Central memory CD8-positive, alpha-beta T cell (primary cell): ENCODE data around the gene KIRREL3.

Source experiments
- ATAC-seq: fragments of 150-1000 bp; cut with Tn5 transposase; replicated peaks from 2 replicates; pipeline ENCODE4 v1.10.0; 2022; ENCODE audit warnings: mild to moderate bottlenecking, moderate FRiP score, moderate number of reproducible peaks; ENCODE audit not compliant: poor library complexity, severe bottlenecking; ENCODE audit errors: extremely low read depth
- DNase-seq, 2 donors: peaks; one replicate each; pipeline ENCODE4 v3.0.0; 2021; ENCODE audit warnings: low spot score in 2 of 2
- H3K27ac Mint-ChIP-seq: one replicate; pipeline ENCODE4 v1.8.0; 2022; ENCODE audit warnings: low read depth, mild to moderate bottlenecking, moderate library complexity, mixed read lengths
- H3K27me3 Mint-ChIP-seq: one replicate; pipeline ENCODE4 v1.8.0; 2022; ENCODE audit warnings: mixed read lengths
- H3K36me3 Mint-ChIP-seq: one replicate; pipeline ENCODE4 v1.8.0; 2022; ENCODE audit warnings: mild to moderate bottlenecking, moderate library complexity, mixed read lengths; ENCODE audit not compliant: insufficient read depth
- H3K4me1 Mint-ChIP-seq: one replicate; pipeline ENCODE4 v1.8.0; 2022; ENCODE audit warnings: mixed read lengths
- H3K4me3 Mint-ChIP-seq: one replicate; pipeline ENCODE4 v1.8.0; 2022; ENCODE audit warnings: mild to moderate bottlenecking, moderate library complexity, mixed read lengths
- H3K9me3 Mint-ChIP-seq: one replicate; pipeline ENCODE4 v1.8.0; 2022; ENCODE audit warnings: mixed read lengths

The KIRREL3 gene

DNA sequence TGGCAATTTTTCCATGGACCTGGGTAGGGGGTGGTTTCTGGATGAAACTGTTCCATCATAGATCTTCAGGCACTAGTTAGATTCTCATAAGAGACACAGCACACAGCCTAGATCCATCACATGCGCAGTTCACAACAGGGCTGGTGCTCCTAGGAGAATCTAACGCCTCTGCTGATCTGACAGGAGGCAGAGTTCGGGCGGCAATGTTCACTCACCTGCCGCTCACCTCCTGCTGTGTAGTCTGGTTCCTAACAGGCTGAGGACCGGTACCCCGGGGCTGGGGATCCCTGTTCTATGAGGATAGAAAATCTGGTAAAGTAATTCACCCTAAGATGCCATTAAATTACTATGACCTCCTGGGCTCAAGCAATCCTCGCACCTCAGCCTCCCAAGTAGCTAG lies 318.0 kb downstream of the KIRREL3 start:
- Mint-ChIP-seq H3K4me3 (no peak overlapping the region), H3K9me3 (no peaks in the 10 kb centered on the region), H3K27me3 (peaks cover 6% of the 10 kb centered on the region), H3K27ac (no peak overlapping the region), H3K4me1 (no peaks in the 10 kb centered on the region), H3K36me3 (no peaks in the 10 kb centered on the region)
- ATAC-seq, result no peak
- DNase-seq, result no peak

GRCh38 chr11:126680700-126681099 lies 319.9 kb downstream of the KIRREL3 start:
- no peak for DNase-seq
- peaks cover 6% of the 10 kb centered on the region for H3K27me3 Mint-ChIP-seq
- no peak for ATAC-seq
- H3K4me3 Mint-ChIP-seq, result no peak overlapping the region
- no peaks in the 10 kb centered on the region for H3K36me3 Mint-ChIP-seq
- H3K9me3 Mint-ChIP-seq, result no peaks in the 10 kb centered on the region
- H3K4me1 Mint-ChIP-seq, result no peaks in the 10 kb centered on the region
- H3K27ac Mint-ChIP-seq, result no peak overlapping the region

GRCh38 chr11:126680131-126680530 lies 320.4 kb downstream of the KIRREL3 start:
- Mint-ChIP-seq H3K27ac (no peak overlapping the region), H3K4me1 (no peaks in the 10 kb centered on the region), H3K4me3 (no peak overlapping the region), H3K27me3 (peaks cover 12% of the 10 kb centered on the region), H3K36me3 (no peaks in the 10 kb centered on the region), H3K9me3 (no peaks in the 10 kb centered on the region)
- DNase-seq (no peak), ATAC-seq (no peak)

GRCh38 chr11:126679033-126679432 lies 321.5 kb downstream of the KIRREL3 start:
- H3K27me3 Mint-ChIP-seq, result peaks cover 13% of the 10 kb centered on the region
- H3K9me3 Mint-ChIP-seq, result no peaks in the 10 kb centered on the region
- no peaks in the 10 kb centered on the region for H3K4me1 Mint-ChIP-seq
- no peaks in the 10 kb centered on the region for H3K36me3 Mint-ChIP-seq
- ATAC-seq (no peak), DNase-seq (no peak)
- no peak overlapping the region for H3K4me3 Mint-ChIP-seq
- no peak overlapping the region for H3K27ac Mint-ChIP-seq

DNA sequence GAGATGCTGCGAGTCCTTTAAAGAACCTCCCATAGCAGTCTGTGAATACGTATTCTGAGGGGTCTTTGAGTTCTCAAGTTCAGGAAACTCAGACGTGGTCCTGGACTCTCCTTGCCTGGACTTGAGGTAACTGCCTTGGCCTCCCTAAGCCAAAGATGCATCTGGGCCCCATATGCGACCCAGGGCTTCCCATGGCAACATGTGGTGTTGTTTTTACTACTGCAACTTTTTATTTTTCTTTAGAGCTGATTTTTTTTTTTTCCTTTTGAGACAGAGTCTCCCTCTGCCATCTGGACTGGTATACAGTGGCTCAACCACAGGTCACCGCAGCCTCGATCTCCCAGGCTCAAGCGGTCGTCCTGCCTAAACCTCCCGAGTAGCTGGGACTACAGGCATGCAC lies 324.0 kb downstream of the KIRREL3 start:
- no peak for ATAC-seq
- Mint-ChIP-seq H3K27me3 (peaks cover 13% of the 10 kb centered on the region), H3K27ac (no peak overlapping the region), H3K4me3 (no peak overlapping the region), H3K9me3 (no peaks in the 10 kb centered on the region), H3K36me3 (no peaks in the 10 kb centered on the region), H3K4me1 (no peaks in the 10 kb centered on the region)
- DNase-seq, result no peak

- ATAC-seq (no peak), DNase-seq (no peak)
- no peak overlapping the region for H3K27ac Mint-ChIP-seq
Measured at GRCh38 chr11:126673319-126673718, 327.3 kb downstream of the KIRREL3 start.

DNA sequence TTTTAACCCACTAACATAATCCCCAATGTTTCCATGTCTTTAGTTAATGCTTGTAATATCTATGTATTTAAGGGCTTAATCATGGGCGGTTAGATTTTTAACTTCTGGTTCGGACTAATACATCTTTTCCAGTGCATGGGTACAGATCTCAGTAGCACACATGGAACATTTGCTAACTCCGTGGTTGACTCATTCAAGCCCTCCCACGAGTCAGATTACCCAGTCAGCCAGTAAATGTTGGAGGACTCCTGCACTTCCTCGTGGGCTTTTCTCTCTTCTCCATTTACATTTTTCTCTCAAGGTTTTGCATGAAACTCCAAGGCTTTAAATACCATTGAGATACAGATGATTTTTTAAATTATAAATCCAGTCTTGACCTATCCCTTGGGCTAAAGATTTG lies 331.2 kb downstream of the KIRREL3 start:
- H3K27ac Mint-ChIP-seq, result no peak overlapping the region
- H3K9me3 Mint-ChIP-seq, result peaks cover 7% of the 10 kb centered on the region
- no peaks in the 10 kb centered on the region for H3K4me1 Mint-ChIP-seq
- no peak overlapping the region for H3K4me3 Mint-ChIP-seq
- H3K36me3 Mint-ChIP-seq, result no peaks in the 10 kb centered on the region
- peaks cover 55% of the 10 kb centered on the region for H3K27me3 Mint-ChIP-seq
- no peak for DNase-seq
- no peak for ATAC-seq

More at GRCh38 chr11:126673319-126673718, 327.3 kb downstream of the KIRREL3 start:
- H3K4me1 Mint-ChIP-seq, result no peaks in the 10 kb centered on the region
- no peak overlapping the region for H3K4me3 Mint-ChIP-seq
- peaks cover 7% of the 10 kb centered on the region for H3K9me3 Mint-ChIP-seq
- peaks cover 37% of the 10 kb centered on the region for H3K27me3 Mint-ChIP-seq
- no peaks in the 10 kb centered on the region for H3K36me3 Mint-ChIP-seq

DNA sequence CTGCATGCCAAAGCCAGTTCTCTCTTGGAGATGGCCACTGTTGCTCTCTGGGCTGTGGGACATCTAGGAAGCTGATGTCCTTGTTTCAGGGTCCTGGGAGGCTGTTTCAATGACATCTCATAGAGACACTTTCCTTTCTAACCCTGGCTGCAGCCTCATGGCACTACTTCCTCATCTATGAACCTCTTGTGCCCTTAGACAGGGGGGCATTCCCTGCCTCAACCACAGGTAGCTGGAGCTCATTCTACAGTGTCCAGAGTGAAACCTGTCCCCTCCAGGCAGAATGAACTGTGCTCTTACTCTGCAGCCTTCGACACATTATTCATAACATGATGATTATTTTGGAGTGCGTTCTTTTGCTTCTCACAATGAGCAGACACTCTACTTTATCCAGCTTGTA lies 335.9 kb downstream of the KIRREL3 start:
- no peaks in the 10 kb centered on the region for H3K36me3 Mint-ChIP-seq
- H3K4me1 Mint-ChIP-seq, result no peaks in the 10 kb centered on the region
- ATAC-seq (no peak), DNase-seq (no peak)
- H3K9me3 Mint-ChIP-seq, result peaks cover under 1% of the 10 kb centered on the region
- H3K4me3 Mint-ChIP-seq, result no peak overlapping the region
- no peak overlapping the region for H3K27ac Mint-ChIP-seq
- H3K27me3 Mint-ChIP-seq, result peaks cover 61% of the 10 kb centered on the region

GRCh38 chr11:126663749-126664592 lies 336.6 kb downstream of the KIRREL3 start:
- no peak overlapping the region for H3K4me3 Mint-ChIP-seq
- peaks cover 55% of the 10 kb centered on the region for H3K27me3 Mint-ChIP-seq
- H3K4me1 Mint-ChIP-seq, result no peaks in the 10 kb centered on the region
- H3K36me3 Mint-ChIP-seq, result no peaks in the 10 kb centered on the region
- no peaks in the 10 kb centered on the region for H3K9me3 Mint-ChIP-seq
- no peak for DNase-seq
- no peak for ATAC-seq
- no peak overlapping the region for H3K27ac Mint-ChIP-seq

DNA sequence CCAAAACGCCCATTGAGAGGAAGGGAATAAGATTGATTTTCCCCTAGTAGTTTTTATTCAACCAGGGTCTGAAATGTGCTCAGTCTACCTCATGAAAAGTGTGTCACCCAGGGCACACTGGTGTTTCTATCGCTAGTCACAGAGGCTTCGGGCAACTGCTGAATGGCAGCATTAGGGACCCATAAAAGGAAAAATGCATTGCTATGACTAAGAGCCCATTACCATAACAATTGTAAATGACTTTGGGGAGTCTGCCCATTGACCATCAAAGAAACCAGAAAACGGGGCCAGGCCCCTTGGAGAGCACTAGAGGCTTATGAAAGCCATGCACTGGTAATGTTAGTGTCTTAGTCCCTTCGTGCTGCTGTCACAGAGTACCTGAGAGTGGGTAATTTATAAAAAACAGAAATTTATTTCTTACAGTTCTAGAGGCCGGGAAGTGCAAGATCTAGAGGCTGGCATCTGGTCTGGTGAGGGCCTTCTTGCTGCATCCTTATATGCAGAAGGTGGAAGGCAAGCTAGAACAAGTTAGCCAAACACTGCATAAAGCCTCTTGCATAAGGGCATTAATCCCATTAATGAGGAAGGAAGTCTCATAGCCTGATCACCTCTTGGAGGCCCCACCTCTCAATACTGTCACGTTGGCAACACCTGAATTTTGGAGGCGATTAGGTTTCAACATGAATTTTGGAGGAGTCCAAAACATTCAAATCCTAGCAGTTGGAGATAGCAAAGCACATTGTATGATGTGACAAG lies 338.4 kb downstream of the KIRREL3 start:
- Mint-ChIP-seq H3K27ac (no peak overlapping the region), H3K9me3 (no peaks in the 10 kb centered on the region), H3K4me3 (no peak overlapping the region), H3K36me3 (no peaks in the 10 kb centered on the region), H3K4me1 (no peaks in the 10 kb centered on the region), H3K27me3 (peaks cover 52% of the 10 kb centered on the region)
- ATAC-seq (no peak), DNase-seq (no peak)

DNA sequence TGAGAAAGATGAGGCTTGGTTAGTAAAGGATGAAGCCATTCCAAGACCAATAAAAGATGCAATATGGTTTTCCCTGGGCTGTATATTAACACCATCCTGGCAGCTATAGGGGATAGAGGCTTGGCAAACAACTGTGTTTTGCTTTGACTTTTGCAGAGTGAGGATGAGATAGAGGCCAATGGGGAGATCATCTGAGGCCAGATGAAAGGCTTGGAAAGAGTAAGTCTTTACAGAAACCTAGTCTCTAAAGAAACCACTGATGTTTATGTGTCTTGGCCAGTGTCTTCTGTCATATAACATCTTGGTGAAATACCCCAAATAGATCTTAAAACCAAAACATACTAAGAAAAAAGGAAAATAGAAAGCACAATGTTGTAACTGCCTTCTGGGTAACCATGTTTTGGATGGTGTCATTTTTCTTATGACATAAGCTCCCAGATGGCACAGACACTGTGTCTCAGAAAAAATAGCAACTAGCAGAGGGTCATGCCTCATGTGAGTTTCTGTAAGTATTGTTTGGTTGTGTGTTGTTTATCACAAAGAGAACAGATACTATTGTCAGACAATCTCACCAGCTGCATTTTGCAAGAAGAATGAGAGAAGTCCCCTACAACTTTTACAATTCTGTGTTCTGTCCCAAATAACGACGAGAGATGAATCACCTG lies 339.7 kb downstream of the KIRREL3 start:
- H3K27ac Mint-ChIP-seq, result no peak overlapping the region
- no peak overlapping the region for H3K4me3 Mint-ChIP-seq
- H3K27me3 Mint-ChIP-seq, result peaks cover 40% of the 10 kb centered on the region
- ATAC-seq (no peak), DNase-seq (no peak)
- no peaks in the 10 kb centered on the region for H3K9me3 Mint-ChIP-seq
- no peaks in the 10 kb centered on the region for H3K4me1 Mint-ChIP-seq
- no peaks in the 10 kb centered on the region for H3K36me3 Mint-ChIP-seq

DNA sequence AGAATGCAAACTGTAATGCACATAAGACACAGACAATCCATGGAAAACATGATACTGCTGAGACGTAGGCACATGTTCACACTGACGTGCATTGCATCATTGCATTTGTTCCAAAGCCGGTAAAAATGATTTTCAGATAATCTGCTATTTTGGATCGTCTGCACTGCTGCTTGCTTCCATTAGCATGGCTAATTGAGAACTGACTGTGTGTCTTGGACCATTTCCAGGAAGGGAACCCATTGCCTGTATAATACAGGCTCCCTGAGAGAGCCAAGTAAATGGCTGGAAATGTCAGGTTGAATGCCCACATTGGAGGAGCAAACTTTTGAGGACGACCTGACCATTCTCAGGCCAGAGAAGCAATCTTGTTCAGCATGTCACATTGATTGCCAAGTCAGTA lies 340.2 kb downstream of the KIRREL3 start:
- H3K36me3 Mint-ChIP-seq, result no peaks in the 10 kb centered on the region
- no peak overlapping the region for H3K27ac Mint-ChIP-seq
- ATAC-seq (no peak), DNase-seq (no peak)
- no peaks in the 10 kb centered on the region for H3K9me3 Mint-ChIP-seq
- H3K27me3 Mint-ChIP-seq, result peaks cover 42% of the 10 kb centered on the region
- H3K4me1 Mint-ChIP-seq, result no peaks in the 10 kb centered on the region
- no peak overlapping the region for H3K4me3 Mint-ChIP-seq
